ENCODE measurements around the gene KCNN4.

- TF ChIP-seq CTCF (IDR thresholded peaks at IDR 0.05) (no peak), REST (IDR thresholded peaks at IDR 0.05; ENCODE audit: insufficient read depth in 1 of 2, low read depth in 2 of 2, low read length in 1 of 2) (no peak), POLR2AphosphoS5 (IDR thresholded peaks at IDR 0.05; ENCODE audit: low read depth, low read length) (no peak)
Measured at GRCh38 chr19:43790587-43790986, 9.8 kb upstream of the KCNN4 start.
